HG03139 (cell line): ENCODE measurements around the gene EXOC4.
"Not testable (repeated sequence)": the region's sequence is repeated elsewhere in the genome, so short reads cannot be mapped to it uniquely, and the experiment has no call there.

ENCODE experiments used
- ATAC-seq: cut with Tn5 transposase; IDR thresholded peaks from one replicate; pipeline ENCODE4 v1.9.1; 2021; ENCODE audit not compliant: unreplicated experiment

EXOC4 gene

GRCh38 chr7:133275008-133275407, 22.1 kb downstream of the EXOC4 start:
- ATAC-seq: no peak

GRCh38 chr7:133275446-133276095, 22.7 kb downstream of the EXOC4 start:
- no peak for ATAC-seq

- not testable (repeated sequence) for ATAC-seq
Observed at GRCh38 chr7:133278975-133279374, 26.1 kb downstream of the EXOC4 start.

GRCh38 chr7:133282094-133282493, 29.2 kb downstream of the EXOC4 start:
- ATAC-seq: no peak

GRCh38 chr7:133284092-133284491, 31.2 kb downstream of the EXOC4 start:
- no peak for ATAC-seq

GRCh38 chr7:133288970-133289369, 36.1 kb downstream of the EXOC4 start:
- no peak for ATAC-seq

- no peak for ATAC-seq
Observed at GRCh38 chr7:133290041-133290440, 37.2 kb downstream of the EXOC4 start.

GRCh38 chr7:133290676-133291333, 37.9 kb downstream of the EXOC4 start:
- no peak for ATAC-seq

GRCh38 chr7:133292631-133293030, 39.8 kb downstream of the EXOC4 start:
- ATAC-seq: no peak

- ATAC-seq: no peak
Observed at GRCh38 chr7:133293384-133294160, 40.7 kb downstream of the EXOC4 start.

- ATAC-seq: no peak
Observed at GRCh38 chr7:133294234-133294633, 41.4 kb downstream of the EXOC4 start.

- no peak for ATAC-seq
Observed at GRCh38 chr7:133295484-133295883, 42.6 kb downstream of the EXOC4 start.

GRCh38 chr7:133297093-133297492, 44.2 kb downstream of the EXOC4 start:
- no peak for ATAC-seq

- no peak for ATAC-seq
Observed at GRCh38 chr7:133298080-133298479, 45.2 kb downstream of the EXOC4 start.

- ATAC-seq: no peak
Observed at GRCh38 chr7:133299676-133300075, 46.8 kb downstream of the EXOC4 start.

GRCh38 chr7:133300088-133300487, 47.2 kb downstream of the EXOC4 start:
- no peak for ATAC-seq

- no peak for ATAC-seq
Observed at GRCh38 chr7:133300811-133301210, 47.9 kb downstream of the EXOC4 start.

- no peak for ATAC-seq
Observed at GRCh38 chr7:133301444-133301843, 48.6 kb downstream of the EXOC4 start.

GRCh38 chr7:133303372-133303771, 50.5 kb downstream of the EXOC4 start:
- no peak for ATAC-seq

- ATAC-seq: no peak
Observed at GRCh38 chr7:133303931-133304330, 51.1 kb downstream of the EXOC4 start.

- no peak for ATAC-seq
Observed at GRCh38 chr7:133309333-133309732, 56.5 kb downstream of the EXOC4 start.

- no peak for ATAC-seq
Observed at GRCh38 chr7:133310232-133310862, 57.5 kb downstream of the EXOC4 start.
